HG03045 (cell line): ENCODE measurements around the gene RUNX3.
A peak's percentile ranks its signal among the peaks of the same experiment; 100 is the strongest.

Source experiments
- ATAC-seq: cut with Tn5 transposase; IDR thresholded peaks from one replicate; pipeline ENCODE4 v1.9.1; 2021; ENCODE audit warnings: mild to moderate bottlenecking, moderate library complexity; ENCODE audit not compliant: unreplicated experiment

The RUNX3 gene

GRCh38 chr1:24963943-24964693, 34.0 kb upstream of the RUNX3 start:
- ATAC-seq, result no peak

- no peak for ATAC-seq
Measured at GRCh38 chr1:24963099-24963872, 33.2 kb upstream of the RUNX3 start.

GRCh38 chr1:24961961-24962861, 32.1 kb upstream of the RUNX3 start:
- ATAC-seq, result no peak

- ATAC-seq, result no peak
Measured at GRCh38 chr1:24961334-24961733, 31.3 kb upstream of the RUNX3 start.

- no peak for ATAC-seq
Measured at GRCh38 chr1:24960071-24960801, 30.2 kb upstream of the RUNX3 start.

GRCh38 chr1:24959623-24959975, 29.5 kb upstream of the RUNX3 start:
- no peak for ATAC-seq

GRCh38 chr1:24958766-24959622, 28.9 kb upstream of the RUNX3 start:
- ATAC-seq, result no peak

- ATAC-seq, result no peak
Measured at GRCh38 chr1:24957808-24958752, 28.0 kb upstream of the RUNX3 start.

- no peak for ATAC-seq
Measured at GRCh38 chr1:24957016-24957807, 27.1 kb upstream of the RUNX3 start.

GRCh38 chr1:24955779-24956365, 25.8 kb upstream of the RUNX3 start:
- ATAC-seq, result no peak

- peak; percentile 47 for ATAC-seq
Measured at GRCh38 chr1:24955161-24955560, 25.1 kb upstream of the RUNX3 start.

- ATAC-seq, result no peak
Measured at GRCh38 chr1:24954631-24955030, 24.6 kb upstream of the RUNX3 start.

- ATAC-seq, result no peak
Measured at GRCh38 chr1:24954022-24954421, 23.9 kb upstream of the RUNX3 start.

GRCh38 chr1:24952413-24952841, 22.4 kb upstream of the RUNX3 start:
- ATAC-seq, result no peak

- ATAC-seq, result no peak
Measured at GRCh38 chr1:24951810-24952412, 21.8 kb upstream of the RUNX3 start.

- ATAC-seq, result no peak
Measured at GRCh38 chr1:24951337-24951736, 21.3 kb upstream of the RUNX3 start.

- no peak for ATAC-seq
Measured at GRCh38 chr1:24949331-24949881, 19.3 kb upstream of the RUNX3 start.
